ENCODE measurements around the gene TAX1BP3.

GRCh38 chr17:3668279-3669084 is at the start of gene TAX1BP3, which contains the start of gene EMC6:
- TF ChIP-seq CTCF (conservative IDR thresholded peaks at IDR 0.05; ENCODE audit: low read length) (no peak), EZH2phosphoT487 (IDR thresholded peaks at IDR 0.05; ENCODE audit: borderline replicate concordance, low read depth, low read length) (no peak)

Data from OCI-LY7 (cell line).